Measurements from ENCODE around the gene TMUB2.

The TMUB2 gene

GRCh38 chr17:44203731-44204440, 17.1 kb downstream of the TMUB2 start:
- peak; percentile 59 for DNase-seq (ENCODE audit: low spot score)

GRCh38 chr17:44204441-44204882, 17.7 kb downstream of the TMUB2 start:
- no peak for DNase-seq (ENCODE audit: low spot score)

GRCh38 chr17:44205962-44206824, 19.4 kb downstream of the TMUB2 start:
- no peak for DNase-seq (ENCODE audit: low spot score)

GRCh38 chr17:44206825-44207155, 20.0 kb downstream of the TMUB2 start:
- DNase-seq (ENCODE audit: low spot score), result no peak

- DNase-seq (ENCODE audit: low spot score), result no peak
Measured at GRCh38 chr17:44207319-44207718, 20.5 kb downstream of the TMUB2 start.

GRCh38 chr17:44207743-44208142, 21.0 kb downstream of the TMUB2 start:
- no peak for DNase-seq (ENCODE audit: low spot score)

- peak; percentile 36 for DNase-seq (ENCODE audit: low spot score)
Measured at GRCh38 chr17:44209786-44210341, 23.1 kb downstream of the TMUB2 start.

GRCh38 chr17:44210342-44211192, 23.8 kb downstream of the TMUB2 start:
- DNase-seq (ENCODE audit: low spot score), result peak; percentile 92

- DNase-seq (ENCODE audit: low spot score), result no peak
Measured at GRCh38 chr17:44211281-44212265, 24.8 kb downstream of the TMUB2 start.

GRCh38 chr17:44212507-44213402, 26.0 kb downstream of the TMUB2 start:
- DNase-seq (ENCODE audit: low spot score), result no peak

GRCh38 chr17:44213403-44214229, 26.8 kb downstream of the TMUB2 start:
- DNase-seq (ENCODE audit: low spot score), result no peak

GRCh38 chr17:44214230-44214494, 27.4 kb downstream of the TMUB2 start:
- DNase-seq (ENCODE audit: low spot score), result no peak

GRCh38 chr17:44214896-44215295, 28.1 kb downstream of the TMUB2 start:
- no peak for DNase-seq (ENCODE audit: low spot score)

GRCh38 chr17:44216173-44216572, 29.4 kb downstream of the TMUB2 start:
- peak; percentile 37 for DNase-seq (ENCODE audit: low spot score)

- DNase-seq (ENCODE audit: low spot score), result no peak
Measured at GRCh38 chr17:44216694-44217093, 29.9 kb downstream of the TMUB2 start.

GRCh38 chr17:44217738-44218343, 31.1 kb downstream of the TMUB2 start:
- DNase-seq (ENCODE audit: low spot score), result no peak

GRCh38 chr17:44218344-44219107, 31.8 kb downstream of the TMUB2 start:
- peak; percentile 90 for DNase-seq (ENCODE audit: low spot score)

- peak; percentile 61 for DNase-seq (ENCODE audit: low spot score)
Measured at GRCh38 chr17:44219108-44219615, 32.4 kb downstream of the TMUB2 start.

Measured in CD4-positive, alpha-beta T cell treated with Interleukin-15 for 4 hours (primary cell).